Measurements from ENCODE around the gene SAMM50.

Gene SAMM50

DNA sequence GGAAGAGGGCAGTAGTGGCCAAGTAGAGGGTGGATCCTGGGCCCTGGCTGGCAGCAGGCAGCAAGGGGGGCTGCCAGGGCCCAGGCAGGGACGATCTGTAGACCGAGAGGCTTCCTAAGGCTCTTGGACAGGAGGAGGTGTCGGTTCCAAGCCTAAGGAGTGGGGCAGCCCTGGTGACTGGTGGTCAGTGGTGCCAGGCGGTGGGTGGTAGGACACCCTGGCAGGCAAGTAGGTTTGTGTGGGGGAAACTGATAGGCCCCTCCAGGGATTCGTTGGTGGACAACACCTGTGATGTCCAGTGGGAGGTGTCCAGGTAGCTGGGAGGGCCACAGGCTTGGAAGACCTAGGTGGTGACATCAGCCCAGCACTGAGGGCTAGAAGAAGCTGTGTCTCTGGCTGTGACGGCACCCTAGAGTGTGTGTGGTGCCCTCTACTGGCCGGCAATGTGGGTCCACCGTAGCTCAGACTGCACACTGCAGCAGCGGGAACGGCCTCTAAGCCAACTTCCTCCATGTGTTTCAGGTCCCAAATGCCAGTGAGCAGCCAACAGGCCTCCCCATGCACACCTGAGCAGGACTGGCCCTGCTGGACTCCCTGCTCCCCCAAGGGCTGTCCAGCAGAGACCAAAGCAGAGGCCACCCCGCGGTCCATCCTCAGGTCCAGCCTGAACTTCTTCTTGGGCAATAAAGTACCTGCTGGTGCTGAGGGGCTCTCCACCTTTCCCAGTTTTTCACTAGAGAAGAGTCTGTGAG is 9.4 kb upstream of the SAMM50 start:
- DNase-seq (ENCODE audit: low read depth in 2 of 3, low spot score in 1 of 3): peak; percentile 52 to 63 (median 59)

DNA sequence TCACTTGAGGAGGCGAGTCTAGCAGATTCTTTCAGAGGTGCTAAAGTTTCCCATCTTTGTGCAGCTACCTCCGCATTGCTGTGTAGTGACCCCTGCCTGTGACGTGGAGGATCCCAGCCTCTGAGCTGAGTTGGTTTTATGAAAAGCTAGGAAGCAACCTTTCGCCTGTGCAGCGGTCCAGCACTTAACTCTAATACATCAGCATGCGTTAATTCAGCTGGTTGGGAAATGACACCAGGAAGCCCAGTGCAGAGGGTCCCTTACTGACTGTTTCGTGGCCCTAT is 8.9 kb upstream of the SAMM50 start:
- no peak for DNase-seq (ENCODE audit: low read depth in 2 of 3, low spot score in 1 of 3)

DNA sequence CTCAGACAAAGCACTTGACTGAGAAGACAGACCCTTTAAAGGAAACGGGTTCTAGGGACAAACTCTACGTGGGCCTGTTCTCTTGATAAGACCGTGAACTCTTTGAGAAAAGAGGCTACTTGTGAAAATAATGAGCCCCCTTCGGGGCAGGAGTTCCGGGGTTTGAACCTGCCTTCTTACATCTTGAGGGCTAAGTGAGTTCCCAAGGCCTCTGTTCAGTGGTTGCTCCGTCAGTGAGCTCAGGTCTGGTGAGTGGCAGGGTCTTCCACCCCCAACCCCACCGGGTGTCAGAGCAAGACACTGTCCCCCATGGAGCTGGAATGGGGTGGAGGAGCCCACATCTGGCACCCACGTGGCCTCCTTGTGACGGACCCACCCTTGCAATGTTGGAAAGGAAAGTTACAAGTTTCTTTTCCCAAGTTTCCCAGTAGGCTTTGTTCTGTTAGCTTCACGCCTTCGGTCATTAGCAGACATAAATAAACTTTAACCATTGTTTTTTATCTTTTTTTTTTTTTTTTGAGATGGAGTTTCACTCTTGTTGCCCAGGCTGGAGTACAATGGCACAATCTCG is 6.3 kb upstream of the SAMM50 start:
- no peak for DNase-seq (ENCODE audit: low read depth in 2 of 3, low spot score in 1 of 3)

DNA sequence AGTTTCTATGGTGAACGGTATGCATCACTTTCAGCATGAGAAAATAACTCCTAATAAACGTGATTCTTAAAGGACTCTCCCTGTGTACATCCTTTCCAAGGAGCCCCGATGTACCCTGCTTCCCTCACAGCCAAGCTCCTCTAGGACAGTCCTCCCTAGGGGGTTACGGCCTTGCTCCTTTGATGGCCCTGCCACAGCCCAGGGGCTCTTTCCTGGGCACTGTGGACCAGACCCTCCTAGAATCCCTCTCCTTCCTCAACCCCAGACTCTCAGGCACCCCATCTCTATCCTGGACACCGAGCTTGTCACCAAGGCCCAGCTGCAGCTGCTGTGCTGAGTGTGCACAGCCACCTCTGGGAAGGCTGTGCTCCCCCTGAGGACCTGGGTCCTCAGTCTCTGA is 3.9 kb upstream of the SAMM50 start:
- DNase-seq (ENCODE audit: low read depth in 2 of 3, low spot score in 1 of 3): no peak

DNA sequence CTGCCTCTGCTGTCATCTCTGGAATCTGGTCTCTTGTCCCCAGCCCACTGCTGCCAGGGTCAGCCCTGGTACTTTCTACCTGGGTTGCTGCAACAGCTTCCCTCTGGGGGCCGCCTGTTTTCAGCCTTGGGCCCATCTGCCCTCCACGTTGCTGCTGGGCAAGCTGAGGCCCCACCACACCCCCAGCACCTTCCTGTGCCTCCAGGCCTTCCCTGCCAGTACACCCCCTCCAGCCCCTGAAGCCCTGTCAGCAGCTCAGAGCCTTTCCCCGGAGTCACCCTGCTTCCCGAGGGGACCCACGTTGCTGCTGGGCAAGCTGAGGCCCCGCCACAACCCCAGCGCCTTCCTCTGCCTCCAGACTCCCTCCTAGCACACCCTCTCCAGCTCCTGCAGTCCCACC is 3.3 kb upstream of the SAMM50 start:
- DNase-seq (ENCODE audit: low read depth in 2 of 3, low spot score in 1 of 3): no peak

DNA sequence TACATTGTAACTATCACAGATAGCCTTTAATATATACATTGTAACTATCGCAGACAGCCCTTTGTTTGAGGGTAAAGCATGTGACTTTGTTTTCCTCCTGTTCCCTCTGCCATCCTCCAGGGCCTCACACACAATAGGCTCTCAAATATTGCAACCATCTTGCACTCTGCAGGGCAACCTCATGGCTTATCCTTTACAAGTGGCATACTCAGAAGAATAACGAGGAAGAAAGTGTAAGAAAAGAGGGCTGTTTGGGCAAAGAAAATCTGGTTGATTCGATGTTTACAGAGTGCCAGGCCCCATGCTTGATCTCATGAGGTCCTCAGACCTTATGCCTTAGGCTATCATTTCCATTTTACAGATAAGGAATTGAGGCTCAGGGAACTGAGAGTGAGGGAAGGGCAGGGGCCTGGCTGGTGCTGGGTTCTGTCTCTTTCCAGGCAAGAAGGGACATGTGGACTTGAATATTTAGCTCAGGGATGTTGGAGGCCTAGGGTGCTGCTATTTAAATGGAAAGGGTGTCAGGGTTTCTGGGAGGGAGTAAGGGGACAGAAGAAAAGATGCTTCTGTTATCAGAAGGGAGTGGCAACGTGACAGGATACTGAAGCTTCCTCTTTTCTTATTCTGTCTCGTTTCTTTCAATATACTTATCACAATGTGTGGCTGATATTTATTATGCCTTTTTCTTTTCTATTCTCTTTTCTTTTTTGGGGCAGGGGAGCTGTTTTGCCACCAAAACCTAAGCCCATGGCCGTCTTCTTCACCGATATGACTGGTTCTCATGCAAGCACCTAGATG is 1.1 kb upstream of the SAMM50 start:
- no peak for DNase-seq (ENCODE audit: low read depth in 2 of 3, low spot score in 1 of 3)

DNA sequence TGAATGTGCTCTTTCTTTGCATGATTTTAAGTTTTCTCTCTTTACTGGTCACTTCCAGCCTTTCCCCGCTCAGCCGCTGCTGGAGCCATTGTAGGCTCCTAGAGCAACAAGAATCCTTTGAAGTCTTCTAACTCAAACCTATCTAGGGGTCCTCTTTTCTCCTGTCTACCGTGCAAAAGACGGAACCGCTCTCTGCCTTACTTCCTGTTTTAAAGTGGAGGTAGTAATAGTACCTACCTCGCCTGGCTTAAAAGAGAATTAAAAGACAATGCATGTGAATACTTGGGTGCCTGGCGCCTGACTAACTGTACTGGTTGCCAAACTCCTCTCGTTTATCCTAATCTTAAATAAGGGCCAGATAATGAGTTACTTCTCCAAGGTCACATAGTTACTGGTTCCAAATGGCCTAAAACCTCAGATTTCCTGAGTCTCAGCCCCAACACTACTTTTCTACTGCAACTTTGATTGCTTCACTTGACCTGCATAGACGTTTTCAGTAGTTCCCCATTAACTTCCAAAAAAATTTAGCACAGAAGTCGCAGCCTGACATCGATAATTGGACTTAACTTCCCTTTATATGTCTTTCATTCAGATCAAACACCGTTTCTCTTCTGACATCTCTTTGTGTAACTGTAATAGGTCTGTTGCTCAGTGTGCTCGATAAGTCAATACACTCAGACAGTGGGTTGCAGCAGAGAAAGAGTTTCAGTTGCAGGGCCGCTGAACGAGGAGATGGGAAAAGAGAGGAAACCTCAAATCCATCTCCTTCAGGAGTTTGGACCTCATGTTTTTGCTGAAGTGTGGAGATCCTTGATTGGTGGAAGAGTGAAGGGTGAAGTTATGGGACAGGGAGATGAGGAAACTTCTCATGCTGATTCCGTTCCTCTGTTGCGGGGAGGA is 891 bp downstream of the SAMM50 start:
- DNase-seq (ENCODE audit: low read depth in 2 of 3, low spot score in 1 of 3): no peak

DNA sequence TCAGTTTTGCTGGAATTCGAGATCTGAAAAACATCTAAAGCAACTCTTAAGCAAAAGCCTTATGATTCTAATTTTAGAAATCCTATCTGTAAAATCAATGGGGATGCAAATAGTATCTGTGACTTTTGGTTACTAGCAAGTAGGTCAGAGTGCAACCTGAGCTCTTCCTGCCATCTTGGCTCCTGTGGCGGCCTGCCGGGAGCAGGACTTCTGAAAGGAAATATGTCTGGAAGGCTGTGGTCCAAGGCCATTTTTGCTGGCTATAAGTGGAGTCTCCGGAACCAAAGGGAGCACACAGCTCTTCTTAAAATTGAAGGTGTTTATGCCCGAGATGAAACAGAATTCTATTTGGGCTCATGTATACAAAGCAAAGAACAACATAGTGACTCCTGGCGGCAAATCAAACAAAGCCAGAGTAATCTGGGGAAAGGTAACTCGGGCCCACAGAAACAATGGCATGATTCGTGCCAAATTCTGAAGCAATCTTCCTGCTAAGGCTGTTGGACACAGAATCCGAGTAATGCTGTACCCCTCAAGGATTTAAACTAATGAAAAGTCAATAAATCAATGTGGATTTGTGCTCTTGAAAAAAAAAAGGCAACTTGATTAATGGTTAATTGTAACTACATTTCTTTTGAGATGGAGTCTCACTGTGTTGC is 1.7 kb downstream of the SAMM50 start:
- no peak for DNase-seq (ENCODE audit: low read depth in 2 of 3, low spot score in 1 of 3)

DNA sequence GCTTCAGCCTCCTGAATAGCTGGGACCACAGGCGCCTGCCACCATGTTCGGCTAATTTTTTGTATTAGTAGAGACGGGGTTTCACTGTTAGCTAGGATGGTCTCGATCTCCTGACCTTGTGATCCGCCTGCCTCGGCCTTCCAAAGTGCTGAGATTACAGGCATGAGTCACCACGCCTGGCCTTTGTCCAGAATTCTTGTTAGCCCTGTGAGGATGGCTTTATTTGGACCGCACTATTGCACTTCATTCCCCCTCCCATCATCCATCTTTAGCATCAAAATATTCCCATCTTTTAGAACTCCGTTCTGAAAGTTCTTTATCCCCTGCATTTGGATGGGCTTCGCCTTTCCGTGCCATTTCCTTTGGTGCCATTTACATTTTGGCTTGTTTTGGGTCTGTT is 2.6 kb downstream of the SAMM50 start:
- DNase-seq (ENCODE audit: low read depth in 2 of 3, low spot score in 1 of 3): no peak

DNA sequence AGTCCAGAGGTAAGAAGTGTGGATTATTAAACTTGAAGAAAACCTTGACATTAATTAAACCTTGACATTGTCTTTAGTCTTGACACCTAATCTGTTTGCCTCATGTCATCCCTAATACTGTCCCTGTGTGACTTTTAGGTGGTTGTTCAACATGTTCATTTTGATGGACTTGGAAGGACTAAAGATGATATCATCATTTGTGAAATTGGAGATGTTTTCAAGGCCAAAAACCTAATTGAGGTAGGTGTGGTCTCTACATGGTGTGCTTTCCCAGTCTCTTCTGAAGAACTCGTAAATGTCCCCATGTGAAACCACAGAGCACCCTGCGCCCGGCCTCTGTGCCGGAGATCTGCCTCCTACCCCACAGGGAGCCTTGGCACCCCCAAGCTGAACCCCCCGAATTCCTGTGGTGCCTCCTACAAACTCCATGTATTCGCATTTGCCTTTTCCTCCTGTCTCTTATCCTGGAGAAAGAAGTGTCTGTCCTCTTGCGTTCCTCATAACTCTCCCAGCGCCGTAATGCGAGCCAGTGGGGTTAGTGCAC is 9.1 kb downstream of the SAMM50 start:
- no peak for DNase-seq (ENCODE audit: low read depth in 2 of 3, low spot score in 1 of 3)

DNA sequence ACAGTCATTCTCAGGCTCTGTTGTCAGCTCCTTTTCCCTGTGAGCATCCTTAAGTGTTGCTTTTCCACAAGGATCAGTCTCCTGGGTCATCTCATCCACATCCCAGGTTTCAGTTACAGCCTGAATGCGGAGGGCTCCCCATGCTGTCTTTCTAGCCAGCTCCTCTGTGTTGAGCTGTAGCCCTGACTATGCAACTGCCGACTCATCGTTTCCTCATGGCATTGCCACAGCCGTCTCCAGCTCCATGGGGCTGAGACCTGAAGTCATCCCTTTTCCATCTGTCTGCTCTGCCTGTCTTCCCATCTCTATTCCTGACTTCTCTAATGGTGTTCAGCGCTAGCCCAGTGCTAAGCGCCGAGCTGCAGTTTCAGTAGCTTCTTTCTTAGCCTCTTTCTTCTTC is 11.8 kb downstream of the SAMM50 start:
- DNase-seq (ENCODE audit: low read depth in 2 of 3, low spot score in 1 of 3): no peak

DNA sequence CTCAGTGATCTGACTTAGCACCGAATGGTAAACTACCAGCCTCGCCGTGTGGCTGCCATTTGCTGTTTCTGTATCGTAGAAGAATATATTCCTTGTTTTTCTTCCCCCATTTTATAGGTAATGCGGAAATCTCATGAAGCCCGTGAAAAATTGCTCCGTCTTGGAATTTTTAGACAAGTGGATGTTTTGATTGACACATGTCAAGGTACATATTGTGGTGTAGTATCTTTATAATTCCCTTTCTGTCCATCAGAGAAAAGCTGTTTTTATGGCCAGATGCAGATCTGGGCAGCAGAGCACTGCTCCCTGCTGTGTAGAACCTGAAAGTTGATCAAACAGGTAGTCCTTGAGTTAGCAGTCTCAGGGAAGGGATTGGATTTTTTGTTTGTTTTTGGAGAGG is 13.4 kb downstream of the SAMM50 start:
- no peak for DNase-seq (ENCODE audit: low read depth in 2 of 3, low spot score in 1 of 3)

DNA sequence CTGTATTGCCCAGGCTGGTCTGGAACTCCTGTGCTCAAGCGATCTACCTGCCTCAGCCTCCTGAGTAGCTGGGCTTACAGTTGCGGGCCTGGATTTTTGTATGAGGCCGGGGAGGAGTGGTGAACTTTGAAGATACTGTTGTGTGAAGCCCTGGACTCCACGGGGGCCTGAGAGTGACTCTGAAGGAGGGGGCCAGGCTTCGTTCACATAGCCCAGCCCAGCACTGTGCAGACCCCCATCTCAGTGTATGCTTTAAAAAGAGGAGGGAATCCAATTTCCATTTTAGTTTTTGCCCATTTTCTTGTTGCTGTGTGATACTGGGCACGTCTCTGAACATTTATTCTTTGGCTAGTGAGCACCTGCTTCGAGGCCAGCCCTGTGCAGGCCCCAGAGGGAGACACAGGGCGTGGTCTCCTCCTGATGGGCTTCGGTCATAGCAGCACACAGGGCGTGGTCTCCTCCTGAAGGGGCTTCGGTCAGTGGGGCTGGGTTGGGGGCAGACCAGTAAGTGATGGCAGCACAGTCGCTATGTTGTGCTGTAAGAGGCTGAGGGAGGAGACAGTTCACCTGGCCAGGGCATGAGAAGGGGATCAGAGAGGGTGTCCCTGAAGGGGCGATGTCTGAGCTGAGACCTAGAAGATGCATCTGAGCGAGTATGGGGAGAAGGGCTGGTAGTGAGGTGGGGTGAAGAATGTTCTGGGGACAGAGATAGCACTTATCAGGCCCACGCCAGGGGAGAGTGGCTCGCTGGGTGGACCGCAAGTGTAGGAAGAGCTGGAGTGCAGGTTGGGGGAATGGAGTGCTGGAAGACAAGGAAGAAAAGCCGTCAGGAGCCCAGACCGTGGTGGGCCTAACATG is 14.0 kb downstream of the SAMM50 start:
- DNase-seq (ENCODE audit: low read depth in 2 of 3, low spot score in 1 of 3): no peak

DNA sequence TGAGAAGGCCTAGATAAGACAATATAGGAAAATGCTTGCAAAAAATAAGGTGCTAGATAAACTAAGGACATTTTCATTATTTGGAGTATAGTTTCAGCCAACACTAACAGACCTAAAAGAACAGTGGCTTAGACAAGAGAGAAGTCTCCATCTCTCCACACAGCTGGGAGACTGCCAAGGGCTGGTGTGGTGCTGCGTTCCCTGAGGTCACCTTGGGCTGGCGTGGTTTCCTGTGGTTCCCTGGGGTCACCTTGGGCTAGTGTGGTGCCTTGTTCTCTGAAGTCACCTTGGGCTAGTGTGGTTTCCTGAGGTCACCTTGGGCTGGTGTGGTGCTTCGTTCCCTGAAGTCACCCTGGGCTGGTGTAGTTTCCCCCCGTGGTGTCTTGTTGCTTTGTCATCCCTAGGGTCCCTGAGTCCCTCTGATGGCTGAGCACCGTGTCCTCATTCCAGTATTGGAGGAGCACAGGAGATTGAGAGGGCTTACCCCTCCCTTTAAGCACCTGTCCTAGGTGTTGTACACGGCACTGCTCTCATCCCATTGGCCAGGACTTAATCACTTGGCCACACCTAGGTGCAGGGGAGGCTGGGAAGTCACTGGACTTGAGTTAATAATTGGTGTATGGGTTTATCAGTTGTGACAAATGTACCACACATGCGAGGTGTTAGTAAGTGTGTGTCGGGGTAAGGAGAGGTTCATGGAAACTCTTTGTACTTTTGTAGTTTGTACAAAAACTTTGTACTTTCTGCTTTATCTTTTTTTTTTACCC is 14.9 kb downstream of the SAMM50 start:
- no peak for DNase-seq (ENCODE audit: low read depth in 2 of 3, low spot score in 1 of 3)

DNA sequence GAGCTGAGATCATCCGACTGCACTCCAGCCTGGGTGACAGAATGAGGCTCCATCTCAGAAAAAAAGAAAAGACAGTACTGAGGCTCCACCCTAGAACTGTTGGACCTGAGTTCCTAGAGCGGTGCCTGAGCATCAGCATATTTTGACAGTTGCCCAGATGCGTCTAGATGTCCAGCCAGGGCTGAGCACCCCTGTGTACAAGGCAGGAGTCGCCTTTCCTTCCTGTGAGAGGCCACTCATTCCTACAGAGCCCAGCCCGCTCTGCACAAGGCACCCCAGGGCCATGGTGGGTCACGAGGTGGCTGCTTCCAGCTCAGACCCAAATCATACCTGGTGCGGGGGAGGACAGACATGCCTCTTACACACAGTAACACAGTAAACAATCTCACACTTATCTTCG is 15.9 kb downstream of the SAMM50 start:
- DNase-seq (ENCODE audit: low read depth in 2 of 3, low spot score in 1 of 3): no peak

DNA sequence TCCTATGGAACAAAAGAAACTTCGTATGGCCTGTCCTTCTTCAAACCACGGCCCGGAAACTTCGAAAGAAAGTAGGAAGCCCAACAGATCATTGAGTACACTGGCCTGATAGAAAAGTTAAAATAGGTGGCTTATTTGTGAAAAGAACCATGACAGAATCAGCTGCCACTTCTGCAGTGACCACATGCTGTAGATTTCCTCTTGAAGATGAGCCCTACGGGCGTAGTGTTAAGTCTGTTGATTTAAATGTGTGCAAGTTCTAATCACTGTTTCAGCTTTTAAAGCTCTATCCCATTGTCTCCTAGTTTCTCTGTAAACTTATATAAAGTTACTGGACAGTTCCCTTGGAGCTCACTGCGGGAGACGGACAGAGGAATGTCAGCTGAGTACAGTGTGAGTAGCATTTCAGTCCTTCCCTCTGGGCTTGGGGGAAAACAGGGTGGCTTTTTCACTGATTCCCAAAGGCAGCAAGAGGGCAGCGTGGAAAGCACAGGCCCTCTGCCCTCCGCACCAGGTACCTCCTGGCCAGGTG is 17.8 kb downstream of the SAMM50 start:
- DNase-seq (ENCODE audit: low read depth in 2 of 3, low spot score in 1 of 3): no peak

DNA sequence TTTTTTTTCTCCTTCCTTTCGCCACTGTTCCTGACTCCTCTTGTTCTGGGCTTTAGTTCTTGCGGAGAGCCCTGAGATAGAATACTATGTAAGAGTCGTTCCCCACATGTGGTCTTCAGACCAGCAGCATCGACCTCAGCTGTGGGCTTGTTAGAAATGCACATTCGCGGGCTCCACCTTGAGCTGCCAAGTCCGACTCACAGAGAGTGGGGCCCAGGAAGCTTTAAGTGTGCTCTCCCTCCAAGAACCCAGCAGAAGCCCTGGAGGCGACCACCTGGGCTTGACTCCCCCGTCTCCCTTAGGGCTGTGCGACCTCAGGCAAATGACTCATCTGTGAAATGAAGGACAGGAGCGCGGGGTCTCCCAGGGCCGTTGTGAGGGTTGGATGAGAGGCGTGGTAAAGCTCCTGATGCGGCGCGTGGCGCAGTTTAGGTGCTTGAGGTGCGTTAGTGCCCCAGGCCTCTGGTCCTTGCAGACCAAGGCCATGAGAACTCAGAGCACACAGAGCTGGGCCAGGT is 18.8 kb downstream of the SAMM50 start:
- DNase-seq (ENCODE audit: low read depth in 2 of 3, low spot score in 1 of 3): no peak

DNA sequence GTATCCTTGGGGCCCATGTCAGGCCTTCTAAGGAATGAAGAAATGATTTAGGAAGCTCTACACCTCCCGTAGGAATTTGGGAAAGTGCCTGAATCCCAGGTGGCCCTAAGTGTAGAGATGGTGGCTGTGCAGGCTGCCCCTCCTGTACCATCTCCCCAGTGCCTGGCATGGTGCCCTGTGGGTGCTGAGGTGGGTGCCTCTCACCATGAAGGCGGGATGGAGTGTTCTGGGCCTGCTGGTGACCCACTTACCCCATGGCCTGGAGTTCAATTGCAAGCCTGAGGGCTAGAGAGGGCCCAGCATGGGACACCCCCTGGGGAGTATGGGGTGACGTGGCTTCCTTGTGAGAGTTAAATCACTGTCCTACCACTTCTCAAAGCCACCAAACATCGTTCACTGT is 19.8 kb downstream of the SAMM50 start:
- DNase-seq (ENCODE audit: low read depth in 2 of 3, low spot score in 1 of 3): no peak

All from stimulated activated CD4-positive, alpha-beta T cell treated with anti-CD3 and anti-CD28 coated beads, Interleukin-12 subunit alpha, Interleukin-12 subunit beta, amount 100 ng/mL, for 48 hours (primary cell).